GM19023 (cell line): ENCODE data around the gene WDR17.

Source experiments
- ATAC-seq: cut with Tn5 transposase; IDR thresholded peaks from one replicate; pipeline ENCODE4 v1.9.1; 2021; ENCODE audit warnings: mild to moderate bottlenecking, moderate library complexity; ENCODE audit not compliant: unreplicated experiment

Gene WDR17

GRCh38 chr4:176065435-176066291, at the start of gene WDR17:
WDR17 (plus strand) TSS chr4:176065841; CDS start chr4:176111581, 45,740 bp downstream.
- peak; percentile 100 for ATAC-seq

GRCh38 chr4:176016601-176017000, 49.0 kb upstream of the WDR17 start:
- ATAC-seq, result no peak

- ATAC-seq, result no peak
Observed at GRCh38 chr4:176020481-176021085, 45.1 kb upstream of the WDR17 start.

GRCh38 chr4:176030391-176030790, 35.2 kb upstream of the WDR17 start:
- no peak for ATAC-seq

GRCh38 chr4:176031922-176032321, 33.7 kb upstream of the WDR17 start:
- no peak for ATAC-seq

GRCh38 chr4:176032454-176032853, 33.2 kb upstream of the WDR17 start:
- ATAC-seq, result no peak

- no peak for ATAC-seq
Observed at GRCh38 chr4:176034499-176034898, 31.1 kb upstream of the WDR17 start.

GRCh38 chr4:176034936-176035335, 30.7 kb upstream of the WDR17 start:
- no peak for ATAC-seq

GRCh38 chr4:176036585-176037205, 28.9 kb upstream of the WDR17 start:
- no peak for ATAC-seq

GRCh38 chr4:176038789-176039188, 26.9 kb upstream of the WDR17 start:
- no peak for ATAC-seq

- no peak for ATAC-seq
Observed at GRCh38 chr4:176042195-176042594, 23.4 kb upstream of the WDR17 start.

- ATAC-seq, result no peak
Observed at GRCh38 chr4:176043838-176044588, 21.6 kb upstream of the WDR17 start.

- ATAC-seq, result no peak
Observed at GRCh38 chr4:176044589-176044951, 21.1 kb upstream of the WDR17 start.

GRCh38 chr4:176048631-176049030, 17.0 kb upstream of the WDR17 start:
- ATAC-seq, result no peak

- ATAC-seq, result peak; percentile 69
Observed at GRCh38 chr4:176052744-176053143, 12.9 kb upstream of the WDR17 start.

- no peak for ATAC-seq
Observed at GRCh38 chr4:176053785-176054184, 11.9 kb upstream of the WDR17 start.

- no peak for ATAC-seq
Observed at GRCh38 chr4:176054942-176055341, 10.7 kb upstream of the WDR17 start.

- ATAC-seq, result no peak
Observed at GRCh38 chr4:176063718-176064117, 1.9 kb upstream of the WDR17 start.

GRCh38 chr4:176064539-176064938, 1.1 kb upstream of the WDR17 start:
- ATAC-seq, result no peak

- no peak for ATAC-seq
Observed at GRCh38 chr4:176066757-176067156, 1.1 kb downstream of the WDR17 start.

- no peak for ATAC-seq
Observed at GRCh38 chr4:176077561-176077960, 11.9 kb downstream of the WDR17 start.
